ENCODE results near the gene KAT2B. TPM values are rescaled to one million over a fixed set of nuclear protein-coding genes. Genes with fewer than 3 reads are reported as not detected.

KAT2B gene
- total and polyA plus RNA-seq, 8 donors = 3.8 to 208 (median 20.3) TPM

DNA sequence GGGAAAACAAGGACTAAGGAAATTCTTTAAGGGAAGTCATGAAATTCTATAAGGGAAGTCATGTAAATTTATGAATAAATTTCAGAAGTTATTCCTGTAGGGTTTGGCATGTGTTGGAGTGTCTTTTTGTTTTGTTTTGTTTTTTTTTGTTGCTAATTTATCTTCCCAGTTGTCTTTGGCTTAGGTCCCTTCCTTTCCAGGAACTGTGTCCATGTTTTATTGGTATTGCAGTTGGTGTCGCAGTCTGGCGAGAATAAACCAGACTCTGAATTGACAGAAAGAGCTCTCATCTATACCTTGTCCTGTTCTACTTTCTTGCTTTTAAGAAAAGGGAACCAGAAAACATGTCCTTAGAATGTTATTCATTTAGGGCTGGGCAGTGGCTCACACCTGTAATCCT is 88.1 kb downstream of the KAT2B start:
- intact Hi-C loops (cut with DNase I; ENCODE audit: low total_unique reads) = no loop called here
- TF ChIP-seq POLR2A (IDR thresholded peaks at IDR 0.05) (no peak), POLR2AphosphoS5 (IDR thresholded peaks at IDR 0.05) (no peak), EP300 (IDR thresholded peaks at IDR 0.05) (no peak)
- TF ChIP-seq, protein P1, sequence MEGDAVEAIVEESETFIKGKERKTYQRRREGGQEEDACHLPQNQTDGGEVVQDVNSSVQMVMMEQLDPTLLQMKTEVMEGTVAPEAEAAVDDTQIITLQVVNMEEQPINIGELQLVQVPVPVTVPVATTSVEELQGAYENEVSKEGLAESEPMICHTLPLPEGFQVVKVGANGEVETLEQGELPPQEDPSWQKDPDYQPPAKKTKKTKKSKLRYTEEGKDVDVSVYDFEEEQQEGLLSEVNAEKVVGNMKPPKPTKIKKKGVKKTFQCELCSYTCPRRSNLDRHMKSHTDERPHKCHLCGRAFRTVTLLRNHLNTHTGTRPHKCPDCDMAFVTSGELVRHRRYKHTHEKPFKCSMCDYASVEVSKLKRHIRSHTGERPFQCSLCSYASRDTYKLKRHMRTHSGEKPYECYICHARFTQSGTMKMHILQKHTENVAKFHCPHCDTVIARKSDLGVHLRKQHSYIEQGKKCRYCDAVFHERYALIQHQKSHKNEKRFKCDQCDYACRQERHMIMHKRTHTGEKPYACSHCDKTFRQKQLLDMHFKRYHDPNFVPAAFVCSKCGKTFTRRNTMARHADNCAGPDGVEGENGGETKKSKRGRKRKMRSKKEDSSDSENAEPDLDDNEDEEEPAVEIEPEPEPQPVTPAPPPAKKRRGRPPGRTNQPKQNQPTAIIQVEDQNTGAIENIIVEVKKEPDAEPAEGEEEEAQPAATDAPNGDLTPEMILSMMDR (IDR thresholded peaks at IDR 0.05) = no peak
- Histone ChIP-seq H3K4me3 (no peak overlapping the region), H3K4me1 (no peaks in the 10 kb centered on the region), H3K27ac (no peak overlapping the region), H3K27me3 (no peaks in the 10 kb centered on the region), H3K36me3 (peaks cover 17 to 72% (median 67%) of the 10 kb centered on the region in 4 donors), H3K9me3 (no peaks in the 10 kb centered on the region)
- no peak for DNase-seq
- WGBS, 5 donors = 77 to 91% (median 88%) methylated on average over 2 of the region's 2 CpGs

DNA sequence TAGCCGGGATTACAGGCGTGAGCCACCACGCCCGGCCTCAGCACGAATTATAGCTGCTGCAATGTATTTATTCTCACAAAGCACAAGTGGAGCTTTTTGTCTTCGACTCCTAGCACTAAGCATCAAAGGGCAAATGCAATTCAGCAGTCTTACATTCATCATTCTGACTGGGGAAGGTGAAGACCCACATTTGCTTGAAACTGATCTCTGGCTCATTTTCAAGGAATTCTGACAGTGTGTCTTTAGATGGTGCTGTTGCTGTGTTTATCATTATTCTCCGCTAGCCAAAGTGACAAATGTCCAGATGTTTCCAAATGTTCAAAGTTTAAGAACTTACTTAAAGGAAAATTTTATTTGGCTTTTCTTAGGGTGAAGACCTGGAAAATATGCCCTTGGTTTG is 89.9 kb downstream of the KAT2B start:
- no peak for DNase-seq
- intact Hi-C loops (cut with DNase I; ENCODE audit: low total_unique reads) = no loop called here
- Histone ChIP-seq H3K9me3 (no peaks in the 10 kb centered on the region), H3K4me3 (no peak overlapping the region), H3K36me3 (peaks cover 17 to 66% (median 50%) of the 10 kb centered on the region in 4 donors), H3K27me3 (no peaks in the 10 kb centered on the region), H3K27ac (no peak overlapping the region), H3K4me1 (no peaks in the 10 kb centered on the region)
- TF ChIP-seq POLR2A (IDR thresholded peaks at IDR 0.05) (no peak), EP300 (IDR thresholded peaks at IDR 0.05) (no peak), POLR2AphosphoS5 (IDR thresholded peaks at IDR 0.05) (no peak)
- TF ChIP-seq, protein P1 (IDR thresholded peaks at IDR 0.05) = no peak
- WGBS, 5 donors = 80 to 89% (median 81%) methylated on average over 7 of the region's 7 CpGs

DNA sequence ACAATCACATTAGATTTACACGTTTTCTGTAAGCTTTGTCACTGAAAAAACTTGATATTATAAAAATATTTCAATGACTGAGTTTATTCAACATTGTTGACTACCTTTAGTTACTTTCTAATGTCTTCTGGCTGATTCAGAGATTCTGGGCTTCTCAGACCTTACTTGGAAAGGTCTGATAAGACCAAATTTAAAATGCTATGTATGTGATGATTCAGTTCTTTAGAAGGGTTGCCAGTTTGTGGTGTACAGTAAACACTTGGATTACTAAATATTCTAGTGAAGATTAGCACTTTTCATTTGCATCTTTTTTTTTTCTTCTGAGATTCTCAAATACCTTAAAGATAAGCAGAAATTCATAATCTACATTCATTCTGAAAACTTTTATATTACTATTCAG is 96.0 kb downstream of the KAT2B start:
- H3K4me3 ChIP-seq = no peak overlapping the region
- DNase-seq = no peak
- H3K4me1 ChIP-seq = no peaks in the 10 kb centered on the region
- H3K27me3 ChIP-seq = no peaks in the 10 kb centered on the region
- peaks cover 14 to 56% (median 37%) of the 10 kb centered on the region in 4 donors for H3K36me3 ChIP-seq
- no peaks in the 10 kb centered on the region for H3K9me3 ChIP-seq
- TF ChIP-seq POLR2A (IDR thresholded peaks at IDR 0.05) (no peak), POLR2AphosphoS5 (IDR thresholded peaks at IDR 0.05) (no peak), EP300 (IDR thresholded peaks at IDR 0.05) (no peak)
- TF ChIP-seq, protein P1 (IDR thresholded peaks at IDR 0.05) = no peak
- intact Hi-C loops (cut with DNase I; ENCODE audit: low total_unique reads) = no loop called here
- no peak overlapping the region for H3K27ac ChIP-seq
- 76 to 91% (median 83%) methylated on average over 1 of the region's 1 CpG for WGBS, 5 donors

DNA sequence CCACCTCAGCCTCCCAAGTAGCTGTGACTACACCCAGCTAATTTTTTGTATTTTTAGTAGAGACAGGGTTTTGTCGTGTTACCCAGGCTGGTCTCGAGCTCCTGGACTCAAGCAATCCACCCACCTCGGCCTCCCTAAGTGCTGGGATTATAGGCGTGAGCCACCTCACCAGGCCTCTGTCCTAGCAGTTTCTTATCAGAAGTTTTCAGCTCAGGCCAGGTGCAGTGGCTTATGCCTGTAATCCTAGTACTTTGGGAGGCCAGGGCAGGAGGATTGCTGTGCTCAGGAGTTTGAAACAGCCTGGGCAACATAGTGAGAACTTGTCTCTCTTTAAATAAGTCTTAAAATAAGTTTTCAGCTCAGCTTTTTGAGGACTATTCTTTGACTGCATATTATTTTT is 97.4 kb downstream of the KAT2B start:
- H3K27ac ChIP-seq = no peak overlapping the region
- intact Hi-C loops (cut with DNase I; ENCODE audit: low total_unique reads) = no loop called here
- H3K27me3 ChIP-seq = no peaks in the 10 kb centered on the region
- H3K4me3 ChIP-seq = no peak overlapping the region
- no peaks in the 10 kb centered on the region for H3K4me1 ChIP-seq
- 82 to 96% (median 87%) methylated on average over 4 of the region's 4 CpGs for WGBS, 5 donors
- no peaks in the 10 kb centered on the region for H3K9me3 ChIP-seq
- no peak for DNase-seq
- peaks cover 14 to 57% (median 35%) of the 10 kb centered on the region in 4 donors for H3K36me3 ChIP-seq
- TF ChIP-seq EP300 (IDR thresholded peaks at IDR 0.05) (no peak), POLR2A (IDR thresholded peaks at IDR 0.05) (no peak), POLR2AphosphoS5 (IDR thresholded peaks at IDR 0.05) (no peak)
- TF ChIP-seq, protein P1 (IDR thresholded peaks at IDR 0.05) = no peak
